Kidney (tissue), 14 donors: Measurements from ENCODE around the gene KRT7. TPM values are rescaled to one million over a fixed set of nuclear protein-coding genes. Genes with fewer than 3 reads are reported as not detected.

Experiments
- DNase-seq, 5 donors: peaks; one replicate each; pipeline ENCODE4 v3.0.0-alpha.2; 2013 to 2020
- FAIRE-seq: peaks from 2 replicates; lab custom pipeline; 2012; peaks lifted over from hg19 to GRCh38; lab: Jason Lieb, UNC
- H3K27ac ChIP-seq, 2 donors: one replicate each; pipeline ENCODE4 v1.7.0; 2013; ENCODE audit warnings: low read depth in 2 of 2, low read length in 2 of 2, inconsistent platforms in 1 of 2
- H3K27me3 ChIP-seq: one replicate; pipeline ENCODE4 v1.7.1; 2013; ENCODE audit warnings: low read length, inconsistent platforms; ENCODE audit not compliant: control insufficient read depth, insufficient read depth
- H3K36me3 ChIP-seq, 3 donors: one replicate each; pipeline versions ENCODE4 v1.7.0 to v1.7.1; 2013; ENCODE audit warnings: low read length in 3 of 3, control low read depth in 1 of 3, inconsistent platforms in 1 of 3; ENCODE audit not compliant: insufficient read depth in 3 of 3, control insufficient read depth in 2 of 3
- H3K4me1 ChIP-seq, 3 donors: one replicate each; pipeline versions ENCODE4 v1.7.0 to v1.7.1; 2013; ENCODE audit warnings: low read length in 3 of 3, inconsistent platforms in 1 of 3, low read depth in 1 of 3; ENCODE audit not compliant: control insufficient read depth in 2 of 3, insufficient read depth in 2 of 3
- H3K4me3 ChIP-seq, 3 donors: one replicate each; pipeline versions ENCODE4 v1.7.0 to v1.8.1; 2013; ENCODE audit warnings: low read length in 3 of 3, control low read depth in 1 of 3, inconsistent platforms in 1 of 3
- H3K9ac ChIP-seq, 3 donors: one replicate each; pipeline versions ENCODE4 v1.7.0 to v1.7.1; 2013; ENCODE audit warnings: low read length in 3 of 3, control low read depth in 1 of 3, inconsistent platforms in 1 of 3
- H3K9me3 ChIP-seq, 3 donors: one replicate each; pipeline versions ENCODE4 v1.7.0 to v1.7.1; 2013; ENCODE audit warnings: low read length in 3 of 3, control low read depth in 1 of 3, inconsistent platforms in 1 of 3; ENCODE audit not compliant: control insufficient read depth in 2 of 3, insufficient read depth in 1 of 3
- CTCF ChIP-seq: IDR thresholded peaks from 3 replicates; pipeline ENCODE4 v1.5.1; 2012; ENCODE audit warnings: mild to moderate bottlenecking, moderate library complexity, borderline replicate concordance; ENCODE audit not compliant: insufficient read depth; ENCODE audit errors: extremely low read depth
- intact Hi-C: fragments of 100-400 bp; cut with DNase I; formaldehyde crosslinking; loops from one replicate; pipeline ENCODE4 v1.11.1; 2022
- polyA plus RNA-seq: library from polyadenylated mRNA; stranded (reverse); fragments of 350-450 nt; fragmentation: Illumina TruSeq; extraction: RNeasy Lipid Tissue Mini Kit (QIAGEN cat#74804); gene quantifications from one replicate; pipeline ENCODE4 v1.2.3, GENCODE V29; 2014; ENCODE audit warnings: low read depth, low replicate concordance; ENCODE audit not compliant: insufficient read depth
- total RNA-seq: library from RNA; stranded (reverse); fragmentation: NEBNext Ultra II Directional; extraction: Animal tissue kit (Norgen Biotek cat#: 25700); gene quantifications from one replicate; pipeline ENCODE4 v1.2.1, GENCODE V29; 2021
- donor health status: control.
- donor health status: control.
- donor health status: control.
- donor health status: control.
- donor health status: control.
- donor health status: DM: yes; HTN: yes; CAD: no.
- donor health status: Normal renal cell carcinoma (clear cell type).

KRT7 gene
- total and polyA plus RNA-seq, 2 donors from 2014 or later = 173 to 1,490 TPM

- no peak for TF ChIP-seq CTCF
- no peaks in the 10 kb centered on the region for H3K36me3 ChIP-seq
- H3K4me3 ChIP-seq = no peak overlapping the region
- peaks cover 0 to 13% (median 12%) of the 10 kb centered on the region in 3 donors for H3K4me1 ChIP-seq
- H3K9ac ChIP-seq = no peak overlapping the region
- peak in 2 of 5 donors; percentile 20 to 24 for DNase-seq
- H3K27ac ChIP-seq = no peak overlapping the region
- H3K9me3 ChIP-seq = no peaks in the 10 kb centered on the region
- intact Hi-C loops = no loop called here
- peaks cover 12% of the 10 kb centered on the region for H3K27me3 ChIP-seq
- FAIRE-seq = no peak
Observed at GRCh38 chr12:52236386-52237050, 3.5 kb downstream of the KRT7 start.

DNA sequence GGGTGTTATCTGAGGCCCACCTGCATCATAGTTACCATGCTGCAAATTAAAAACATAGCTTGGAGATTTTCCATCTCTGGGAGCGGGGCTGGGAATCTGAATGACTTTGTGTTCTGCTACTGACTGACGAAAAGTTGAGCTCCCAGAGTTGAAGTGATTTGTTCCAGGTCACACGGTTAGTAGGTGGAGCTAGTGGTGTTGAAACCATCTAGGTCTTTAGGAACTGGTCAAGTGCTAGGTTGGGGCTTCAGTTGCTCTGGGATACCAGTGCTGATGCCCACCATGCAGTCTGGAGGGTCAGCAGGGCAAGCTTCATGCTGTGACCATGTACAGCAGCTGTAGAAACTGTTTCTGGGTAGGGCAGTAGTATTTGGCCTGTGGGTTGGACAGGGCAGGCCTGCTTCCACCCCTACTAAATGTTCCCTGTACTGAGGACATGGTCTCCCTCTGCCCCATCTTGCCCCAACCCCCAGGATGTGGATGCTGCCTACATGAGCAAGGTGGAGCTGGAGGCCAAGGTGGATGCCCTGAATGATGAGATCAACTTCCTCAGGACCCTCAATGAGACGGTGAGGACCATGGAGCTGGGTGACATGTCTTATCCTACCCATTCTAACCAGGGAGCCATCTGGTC is 5.3 kb downstream of the KRT7 start:
- Histone ChIP-seq H3K4me1 (peaks cover 0 to 13% (median 7%) of the 10 kb centered on the region in 3 donors), H3K4me3 (no peak overlapping the region), H3K9me3 (no peaks in the 10 kb centered on the region), H3K9ac (no peak overlapping the region), H3K27me3 (no peaks in the 10 kb centered on the region), H3K27ac (no peak overlapping the region), H3K36me3 (no peaks in the 10 kb centered on the region)
- intact Hi-C loops = no loop called here
- no peak for TF ChIP-seq CTCF
- FAIRE-seq (no peak), DNase-seq (peak in 2 of 5 donors; percentile 14 to 43)

DNA sequence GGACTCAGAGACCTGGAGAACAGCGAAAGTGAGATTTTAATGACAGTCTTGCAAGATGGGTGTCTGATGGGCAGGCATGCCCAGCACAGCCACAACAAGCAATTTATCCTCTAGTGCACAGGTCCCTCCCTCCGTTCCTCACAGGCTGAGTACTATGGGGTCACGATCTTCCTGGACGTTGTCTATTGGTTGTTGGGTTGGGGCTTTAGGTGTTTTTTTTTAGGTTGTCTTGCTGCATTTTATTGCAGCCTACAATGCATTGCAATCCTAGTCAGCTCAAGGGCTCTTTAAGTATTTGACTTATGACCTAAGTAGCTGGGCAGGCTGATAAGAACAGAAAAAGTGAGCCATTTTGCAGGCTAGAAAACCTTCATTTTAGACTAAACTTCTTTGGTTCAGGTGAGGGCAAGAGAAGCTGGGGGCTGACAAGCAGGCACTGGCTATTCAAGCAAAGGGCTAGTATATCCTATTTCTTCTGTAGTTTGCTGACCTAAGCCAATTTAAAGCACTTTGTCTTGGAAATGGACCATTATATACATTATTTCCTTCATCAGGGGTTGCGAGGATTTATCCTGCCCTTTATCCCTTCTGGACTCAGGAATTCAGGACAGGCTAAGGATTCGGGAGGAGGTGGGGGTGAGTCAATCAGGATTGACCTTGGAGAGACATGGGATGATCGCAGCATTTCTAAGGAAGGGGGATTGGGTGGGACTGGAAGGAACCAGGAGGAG is 6.0 kb downstream of the KRT7 start:
- Histone ChIP-seq H3K9ac (peak overlapping the region in 1 of 3 donors; percentile 38), H3K4me1 (peaks cover 0 to 16% (median 12%) of the 10 kb centered on the region in 3 donors), H3K4me3 (no peak overlapping the region), H3K36me3 (no peaks in the 10 kb centered on the region), H3K27ac (peak overlapping the region; percentile 26 to 83), H3K9me3 (no peaks in the 10 kb centered on the region), H3K27me3 (no peaks in the 10 kb centered on the region)
- no peak for TF ChIP-seq CTCF
- intact Hi-C loops = no loop called here
- FAIRE-seq (no peak), DNase-seq (peak in 1 of 5 donors; percentile 19)
